Measurements from ENCODE around the gene ZSCAN20. TPM values are rescaled to one million over a fixed set of nuclear protein-coding genes. Genes with fewer than 3 reads are reported as not detected.
A peak's percentile ranks its signal among the peaks of the same experiment; 100 is the strongest.

ZSCAN20 gene
- polyA plus RNA-seq (3.3 and 4.4 TPM in 2 replicates), polyA minus RNA-seq (22.4 and 28.7 TPM in 2 replicates)

DNA sequence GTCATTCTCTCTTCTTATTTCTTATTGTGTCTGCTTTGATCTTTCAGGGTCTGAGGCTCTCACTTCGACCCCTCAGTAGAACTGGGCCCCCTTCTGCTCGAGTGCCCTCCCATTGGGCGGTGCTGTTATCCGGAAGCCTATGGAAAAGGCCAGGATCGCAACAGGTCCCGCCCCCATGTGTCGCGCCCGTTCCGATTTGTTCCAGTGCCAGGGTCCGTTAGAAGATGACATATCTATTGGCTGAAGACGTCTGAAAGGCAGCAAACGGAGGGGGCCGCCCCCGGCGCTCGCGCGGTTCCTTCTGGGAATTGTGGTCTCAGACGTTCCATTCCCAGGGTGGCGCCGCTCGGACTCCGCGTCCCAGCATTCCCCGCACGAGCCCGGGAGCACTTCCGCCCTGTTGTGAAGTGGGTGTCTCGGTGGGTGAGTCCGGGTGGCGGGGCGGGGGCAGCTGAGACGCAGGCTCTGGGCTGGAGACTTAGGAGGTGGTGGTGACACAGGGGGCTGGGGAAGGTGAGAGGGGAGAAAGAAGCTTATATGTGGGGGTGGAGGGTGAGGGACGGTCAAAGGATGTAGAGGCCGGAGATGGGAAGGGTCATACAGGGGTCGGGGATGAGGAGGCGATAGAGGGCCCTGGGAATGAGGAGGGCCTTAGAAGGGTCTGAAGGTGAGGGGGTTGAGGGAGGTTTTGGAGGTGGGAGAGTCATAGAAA, at the start of gene ZSCAN20:
Gene ZSCAN20 (plus strand): TSS at position 377 of the 712 bp plus-strand sequence. CDS start 6,644 bp downstream, outside the sequence.
- peak within 1 kb of the TSS; percentile 91 for H3K9ac ChIP-seq (ENCODE audit: low read length)
- H3K9me2 ChIP-seq (ENCODE audit: insufficient read depth, low read length), result no peaks in the 10 kb centered on the region
- peak within 1 kb of the TSS; percentile 80 for H3K27ac ChIP-seq (ENCODE audit: low read length)
- TF ChIP-seq SMC3 (conservative IDR thresholded peaks at IDR 0.05; ENCODE audit: poor library complexity), result peak; percentile 35
- TF ChIP-seq RAD21 (conservative IDR thresholded peaks at IDR 0.05), result peak; percentile 17
- peak; percentile 61 for TF ChIP-seq MXI1 (conservative IDR thresholded peaks at IDR 0.05; ENCODE audit: poor library complexity, severe bottlenecking)
- TF ChIP-seq, protein P1, sequence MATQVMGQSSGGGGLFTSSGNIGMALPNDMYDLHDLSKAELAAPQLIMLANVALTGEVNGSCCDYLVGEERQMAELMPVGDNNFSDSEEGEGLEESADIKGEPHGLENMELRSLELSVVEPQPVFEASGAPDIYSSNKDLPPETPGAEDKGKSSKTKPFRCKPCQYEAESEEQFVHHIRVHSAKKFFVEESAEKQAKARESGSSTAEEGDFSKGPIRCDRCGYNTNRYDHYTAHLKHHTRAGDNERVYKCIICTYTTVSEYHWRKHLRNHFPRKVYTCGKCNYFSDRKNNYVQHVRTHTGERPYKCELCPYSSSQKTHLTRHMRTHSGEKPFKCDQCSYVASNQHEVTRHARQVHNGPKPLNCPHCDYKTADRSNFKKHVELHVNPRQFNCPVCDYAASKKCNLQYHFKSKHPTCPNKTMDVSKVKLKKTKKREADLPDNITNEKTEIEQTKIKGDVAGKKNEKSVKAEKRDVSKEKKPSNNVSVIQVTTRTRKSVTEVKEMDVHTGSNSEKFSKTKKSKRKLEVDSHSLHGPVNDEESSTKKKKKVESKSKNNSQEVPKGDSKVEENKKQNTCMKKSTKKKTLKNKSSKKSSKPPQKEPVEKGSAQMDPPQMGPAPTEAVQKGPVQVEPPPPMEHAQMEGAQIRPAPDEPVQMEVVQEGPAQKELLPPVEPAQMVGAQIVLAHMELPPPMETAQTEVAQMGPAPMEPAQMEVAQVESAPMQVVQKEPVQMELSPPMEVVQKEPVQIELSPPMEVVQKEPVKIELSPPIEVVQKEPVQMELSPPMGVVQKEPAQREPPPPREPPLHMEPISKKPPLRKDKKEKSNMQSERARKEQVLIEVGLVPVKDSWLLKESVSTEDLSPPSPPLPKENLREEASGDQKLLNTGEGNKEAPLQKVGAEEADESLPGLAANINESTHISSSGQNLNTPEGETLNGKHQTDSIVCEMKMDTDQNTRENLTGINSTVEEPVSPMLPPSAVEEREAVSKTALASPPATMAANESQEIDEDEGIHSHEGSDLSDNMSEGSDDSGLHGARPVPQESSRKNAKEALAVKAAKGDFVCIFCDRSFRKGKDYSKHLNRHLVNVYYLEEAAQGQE (IDR thresholded peaks at IDR 0.05; ENCODE audit: borderline replicate concordance), result no peak
- TF ChIP-seq, protein P2, sequence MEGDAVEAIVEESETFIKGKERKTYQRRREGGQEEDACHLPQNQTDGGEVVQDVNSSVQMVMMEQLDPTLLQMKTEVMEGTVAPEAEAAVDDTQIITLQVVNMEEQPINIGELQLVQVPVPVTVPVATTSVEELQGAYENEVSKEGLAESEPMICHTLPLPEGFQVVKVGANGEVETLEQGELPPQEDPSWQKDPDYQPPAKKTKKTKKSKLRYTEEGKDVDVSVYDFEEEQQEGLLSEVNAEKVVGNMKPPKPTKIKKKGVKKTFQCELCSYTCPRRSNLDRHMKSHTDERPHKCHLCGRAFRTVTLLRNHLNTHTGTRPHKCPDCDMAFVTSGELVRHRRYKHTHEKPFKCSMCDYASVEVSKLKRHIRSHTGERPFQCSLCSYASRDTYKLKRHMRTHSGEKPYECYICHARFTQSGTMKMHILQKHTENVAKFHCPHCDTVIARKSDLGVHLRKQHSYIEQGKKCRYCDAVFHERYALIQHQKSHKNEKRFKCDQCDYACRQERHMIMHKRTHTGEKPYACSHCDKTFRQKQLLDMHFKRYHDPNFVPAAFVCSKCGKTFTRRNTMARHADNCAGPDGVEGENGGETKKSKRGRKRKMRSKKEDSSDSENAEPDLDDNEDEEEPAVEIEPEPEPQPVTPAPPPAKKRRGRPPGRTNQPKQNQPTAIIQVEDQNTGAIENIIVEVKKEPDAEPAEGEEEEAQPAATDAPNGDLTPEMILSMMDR (IDR thresholded peaks at IDR 0.05; ENCODE audit: poor library complexity, severe bottlenecking), result no peak
- TF ChIP-seq TAF1 (IDR thresholded peaks at IDR 0.05; ENCODE audit: low read depth), result no peak
- TF ChIP-seq POLR2AphosphoS5 (IDR thresholded peaks at IDR 0.05), result peak; percentile 86
- TF ChIP-seq EP300 (conservative IDR thresholded peaks at IDR 0.05; ENCODE audit: poor library complexity, severe bottlenecking), result peak; percentile 28
- TF ChIP-seq EZH2 (IDR thresholded peaks at IDR 0.05; ENCODE audit: borderline replicate concordance, insufficient read depth, low read length, poor library complexity, severe bottlenecking), result no peak
- H3F3A ChIP-seq (ENCODE audit: insufficient read depth, low read length, poor library complexity, severe bottlenecking), result no peaks in the 10 kb centered on the region
- H3K4me3 ChIP-seq (ENCODE audit: low read length), result peak within 1 kb of the TSS; percentile 80
- no peaks in the 10 kb centered on the region for H3K36me3 ChIP-seq (ENCODE audit: insufficient read depth, low read length)
- no peaks in the 10 kb centered on the region for H3K9me3 ChIP-seq (ENCODE audit: low read length)
- peak within 1 kb of the TSS; percentile 93 for H3K4me2 ChIP-seq (ENCODE audit: low read length)
- H2AFZ ChIP-seq (ENCODE audit: low read depth, low read length), result peak within 1 kb of the TSS; percentile 94
- H4K20me1 ChIP-seq (ENCODE audit: insufficient read depth), result no peaks in the 10 kb centered on the region
- peaks cover 14% of the 10 kb centered on the region for H3K79me2 ChIP-seq (replicated peaks; ENCODE audit: insufficient read depth, low read length)
- no peaks in the 10 kb centered on the region for H3K27me3 ChIP-seq (ENCODE audit: insufficient read depth, low read depth, low read length)

DNA sequence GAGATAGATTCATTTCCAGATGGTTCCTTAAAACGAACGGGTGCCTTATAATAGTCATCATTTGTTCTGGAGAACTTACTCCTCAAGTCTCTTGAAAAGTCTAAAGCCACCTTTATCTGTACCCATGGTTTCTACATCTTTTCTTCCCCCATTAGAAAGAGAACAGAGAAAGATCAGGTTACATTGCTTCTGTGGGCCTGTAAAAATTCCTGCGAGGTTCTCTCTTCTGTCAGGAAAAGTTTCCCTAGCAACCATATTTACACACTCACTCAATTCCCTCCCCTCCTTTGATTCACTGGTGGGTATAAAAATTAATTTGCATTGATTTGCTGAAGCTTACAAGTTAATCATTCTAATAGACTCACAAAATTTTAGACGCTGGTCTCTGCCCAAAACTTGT, 48.2 kb upstream of the ZSCAN20 start:
- no peak overlapping the region for H3K9ac ChIP-seq (ENCODE audit: low read length)

More for the DNA sequence above, 48.2 kb upstream of the ZSCAN20 start:
- Histone ChIP-seq H4K20me1 (ENCODE audit: insufficient read depth) (no peaks in the 10 kb centered on the region), H3K4me3 (ENCODE audit: low read length) (no peak overlapping the region), H3K79me2 (replicated peaks; ENCODE audit: insufficient read depth, low read length) (peaks cover 44% of the 10 kb centered on the region), H2AFZ (ENCODE audit: low read depth, low read length) (no peak overlapping the region), H3K36me3 (ENCODE audit: insufficient read depth, low read length) (no peaks in the 10 kb centered on the region), H3K9me2 (ENCODE audit: insufficient read depth, low read length) (no peaks in the 10 kb centered on the region), H3K4me2 (ENCODE audit: low read length) (no peak overlapping the region), H3K27me3 (ENCODE audit: insufficient read depth, low read depth, low read length) (no peaks in the 10 kb centered on the region), H3F3A (ENCODE audit: insufficient read depth, low read length, poor library complexity, severe bottlenecking) (no peaks in the 10 kb centered on the region), H3K9me3 (ENCODE audit: low read length) (no peaks in the 10 kb centered on the region), H3K27ac (ENCODE audit: low read length) (no peak overlapping the region)
- TF ChIP-seq TAF1 (IDR thresholded peaks at IDR 0.05; ENCODE audit: low read depth) (no peak), RAD21 (conservative IDR thresholded peaks at IDR 0.05) (no peak), EP300 (conservative IDR thresholded peaks at IDR 0.05; ENCODE audit: poor library complexity, severe bottlenecking) (no peak), SMC3 (conservative IDR thresholded peaks at IDR 0.05; ENCODE audit: poor library complexity) (no peak), POLR2AphosphoS5 (IDR thresholded peaks at IDR 0.05) (no peak), EZH2 (IDR thresholded peaks at IDR 0.05; ENCODE audit: borderline replicate concordance, insufficient read depth, low read length, poor library complexity, severe bottlenecking) (no peak), MXI1 (conservative IDR thresholded peaks at IDR 0.05; ENCODE audit: poor library complexity, severe bottlenecking) (no peak)
- TF ChIP-seq, protein P2 (IDR thresholded peaks at IDR 0.05; ENCODE audit: poor library complexity, severe bottlenecking), result no peak
- TF ChIP-seq, protein P1 (IDR thresholded peaks at IDR 0.05; ENCODE audit: borderline replicate concordance), result no peak

Data from neural cell (in vitro differentiated cells).